Hepatocyte (in vitro differentiated cells): ENCODE measurements around the gene MB21D2.

Experiments used
- CTCF ChIP-seq: fragments of 200-600 bp; sonication (generic); IDR thresholded peaks from 2 replicates; pipeline ENCODE4 v1.5.1; 2016; ENCODE audit warnings: antibody characterized with exemption, mild to moderate bottlenecking; ENCODE audit not compliant: poor library complexity
- EZH2 ChIP-seq: fragments of 200-600 bp; sonication (generic); IDR thresholded peaks from 2 replicates; pipeline ENCODE4 v1.6.1; 2016; ENCODE audit warnings: antibody characterized with exemption, mild to moderate bottlenecking, borderline replicate concordance

- no peak for TF ChIP-seq CTCF
- TF ChIP-seq EZH2: no peak
Observed at GRCh38 chr3:192844836-192845525, 72.7 kb downstream of the MB21D2 start.
